HG02981 (cell line): ENCODE data around the gene TRIO.
"Not testable (repeated sequence)": the region's sequence is repeated elsewhere in the genome, so short reads cannot be mapped to it uniquely, and the experiment has no call there.

ENCODE experiments used
- ATAC-seq: cut with Tn5 transposase; IDR thresholded peaks from one replicate; pipeline ENCODE4 v1.9.1; 2021; ENCODE audit warnings: mild to moderate bottlenecking, moderate library complexity; ENCODE audit not compliant: unreplicated experiment

Gene TRIO

DNA sequence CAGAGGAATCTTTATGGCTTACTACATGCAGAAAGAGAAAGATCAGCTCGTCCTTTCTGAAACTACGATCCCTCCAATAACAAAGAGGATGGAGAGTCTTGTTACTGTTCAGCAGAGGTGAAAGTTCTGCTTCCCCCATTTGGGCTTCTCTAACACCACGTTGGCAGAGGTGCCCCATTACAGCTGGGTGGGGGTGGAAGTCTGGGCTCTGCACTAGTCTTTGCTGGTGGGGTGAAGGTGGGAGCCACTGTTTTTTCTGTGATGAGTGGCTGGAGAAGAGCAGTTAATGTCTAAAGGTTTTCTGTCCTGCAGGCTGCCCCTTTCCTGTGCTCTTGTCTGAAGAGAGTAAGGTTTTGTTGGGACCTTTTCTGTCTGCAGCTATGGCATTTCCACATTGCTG, 373.8 kb downstream of the TRIO start:
- ATAC-seq = no peak

DNA sequence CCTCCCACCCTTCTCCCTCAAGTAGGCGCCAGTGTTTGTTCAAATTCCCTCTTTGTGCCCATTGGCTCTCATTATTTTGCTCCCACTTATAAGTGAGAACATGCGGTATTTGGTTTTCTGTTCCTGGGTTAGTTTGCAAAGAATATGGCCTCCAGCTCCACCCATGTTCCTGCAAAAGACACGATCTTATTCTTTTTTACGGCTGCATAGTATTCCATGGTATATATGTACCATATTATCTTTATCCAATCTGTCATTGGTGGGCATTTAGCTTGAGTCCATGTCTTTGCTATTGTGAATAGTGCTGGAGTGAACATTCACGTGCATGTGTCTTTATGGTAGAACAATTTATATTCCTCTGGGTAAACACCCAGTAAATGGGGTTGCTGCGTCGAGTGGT, 375.5 kb downstream of the TRIO start:
- ATAC-seq = no peak

DNA sequence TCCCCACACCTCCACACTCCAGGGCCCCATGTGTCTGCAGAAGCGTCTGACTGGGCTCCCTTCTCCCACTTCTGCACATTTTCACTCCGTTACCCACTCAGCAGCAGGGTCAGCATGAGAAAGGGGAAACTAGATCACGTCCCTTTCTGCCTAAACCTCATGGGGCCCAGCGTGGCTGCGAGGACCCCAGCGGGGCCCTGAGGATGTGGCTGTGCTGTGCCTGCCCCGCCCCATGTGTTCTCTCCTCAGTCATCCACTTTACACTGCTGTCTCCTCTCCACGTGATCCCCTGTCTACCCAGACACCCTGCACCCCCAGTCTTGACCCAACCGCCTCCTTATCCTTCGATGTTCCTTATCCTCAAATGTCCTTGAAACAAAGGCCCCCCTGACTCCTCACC, 378.6 kb downstream of the TRIO start:
- no peak for ATAC-seq

- ATAC-seq = no peak
Observed at GRCh38 chr5:14522721-14523120, 379.6 kb downstream of the TRIO start.

GRCh38 chr5:14523243-14524034, 380.3 kb downstream of the TRIO start:
- ATAC-seq = no peak

DNA sequence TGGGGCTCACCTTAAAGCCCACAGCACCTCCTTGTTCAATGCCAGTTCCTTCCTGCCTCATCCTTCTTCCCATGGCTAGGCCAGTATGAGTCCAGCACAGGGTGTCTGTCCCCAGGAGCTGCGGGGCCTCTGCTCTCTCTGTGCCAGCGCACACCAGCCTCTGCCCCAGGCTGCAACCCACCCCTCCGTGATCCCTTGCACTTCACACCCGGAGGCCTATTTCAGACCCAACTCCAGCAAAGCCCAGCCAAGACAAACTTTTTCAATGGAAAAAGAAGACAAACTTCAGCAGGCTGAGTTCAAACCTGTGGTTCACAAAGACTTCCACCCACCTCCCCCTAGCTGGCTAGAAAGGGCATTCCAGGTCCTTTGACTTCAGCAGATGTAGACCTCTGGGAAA, 382.3 kb downstream of the TRIO start:
- ATAC-seq = no peak

DNA sequence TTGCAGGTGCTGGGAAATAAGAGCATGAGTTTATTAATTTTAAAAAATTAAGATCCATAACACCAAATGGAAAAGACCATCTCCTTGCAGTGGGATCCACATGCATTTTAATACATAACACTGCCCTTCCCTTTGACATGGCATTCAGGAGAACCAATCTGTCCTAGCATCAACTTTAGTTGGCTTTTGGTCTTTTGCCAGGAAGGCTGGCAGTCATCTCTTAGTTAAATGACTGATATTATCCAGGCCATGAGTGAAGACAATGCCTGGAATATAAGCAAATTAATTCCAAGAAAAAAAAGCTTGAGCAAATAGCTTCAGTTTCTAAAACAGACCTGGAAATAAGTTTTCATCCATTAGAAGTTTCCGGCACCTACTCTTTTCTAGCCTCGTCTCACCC, 383.4 kb downstream of the TRIO start:
- ATAC-seq = no peak

DNA sequence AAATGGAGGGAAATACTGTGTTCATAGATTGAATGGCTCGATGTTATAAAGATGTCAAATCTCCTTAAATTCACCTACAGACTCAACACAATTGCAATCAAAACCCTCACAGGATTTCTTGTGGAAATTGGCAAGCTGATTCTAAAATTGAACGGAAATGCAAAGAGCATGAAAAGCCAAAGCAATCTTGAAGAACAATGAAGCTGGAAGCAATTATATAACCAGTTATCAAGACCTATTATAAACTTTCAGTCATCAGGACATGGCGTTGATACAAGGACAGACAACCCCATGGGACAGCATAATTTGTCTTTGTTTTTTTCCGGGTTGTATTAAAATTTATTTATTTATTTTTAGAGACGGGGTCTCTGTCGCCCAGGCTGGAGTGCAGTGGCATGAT, 385.0 kb downstream of the TRIO start:
- no peak for ATAC-seq

- ATAC-seq = no peak
Observed at GRCh38 chr5:14528926-14529325, 385.8 kb downstream of the TRIO start.

DNA sequence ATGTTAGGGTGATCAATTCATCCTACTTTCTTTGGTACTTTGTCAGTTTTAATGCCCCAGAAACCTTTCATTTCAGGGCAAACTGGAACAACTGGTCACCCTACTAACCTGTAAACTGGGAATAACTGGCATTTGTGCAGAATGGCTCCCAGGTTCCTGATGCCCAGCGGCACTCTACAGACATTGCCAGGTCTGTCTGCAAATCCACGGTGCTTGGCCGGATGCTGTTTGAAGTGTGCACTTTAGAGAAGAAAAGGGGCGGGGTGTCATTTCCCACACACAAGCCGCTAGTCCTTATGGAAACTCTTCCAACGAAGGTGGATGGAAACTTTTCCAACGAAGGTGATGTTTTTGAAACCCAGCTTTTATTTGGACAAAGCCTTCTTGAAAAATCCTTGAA, 388.5 kb downstream of the TRIO start:
- no peak for ATAC-seq

- ATAC-seq = no peak
Observed at GRCh38 chr5:14532180-14532579, 389.0 kb downstream of the TRIO start.

- no peak for ATAC-seq
Observed at GRCh38 chr5:14534773-14535172, 391.6 kb downstream of the TRIO start.

DNA sequence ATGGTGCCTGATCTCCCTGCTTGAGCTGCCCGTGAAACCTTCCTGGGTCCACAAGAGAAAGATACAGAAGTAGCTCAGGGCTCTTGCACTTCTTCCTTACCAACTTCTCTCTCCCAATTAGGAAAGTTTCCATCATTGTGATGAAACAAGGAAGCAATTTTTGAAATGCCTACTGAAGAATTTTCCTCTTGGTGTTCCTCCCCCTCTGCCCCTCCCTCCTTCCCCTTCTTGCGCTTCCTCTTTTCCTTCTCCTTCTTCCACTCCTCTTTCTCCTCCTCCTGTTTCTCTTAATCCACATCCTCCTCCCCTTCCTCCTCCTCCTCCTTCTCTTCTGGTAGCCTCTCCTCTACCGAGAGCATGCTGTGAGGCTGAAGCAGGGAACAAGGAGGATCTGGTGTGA, 402.2 kb downstream of the TRIO start:
- no peak for ATAC-seq

DNA sequence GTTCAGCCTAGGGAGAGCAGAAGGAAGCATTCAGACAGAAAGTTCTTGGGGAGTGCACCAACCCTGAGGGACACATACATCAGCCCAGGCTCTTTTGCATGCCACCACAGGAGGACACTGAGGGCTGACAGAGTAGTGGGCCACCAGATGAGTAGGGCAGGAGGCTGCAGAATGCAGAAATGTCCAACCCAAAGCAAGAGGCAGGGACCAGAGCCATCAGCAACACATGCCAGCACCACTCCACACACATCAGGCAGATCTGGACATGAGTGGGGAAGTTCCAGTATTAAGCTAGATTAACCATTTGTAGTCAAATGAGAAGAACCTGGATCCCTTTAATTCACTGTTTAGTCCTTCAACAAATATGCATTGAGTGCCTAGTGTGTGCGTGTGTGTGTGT, 402.7 kb downstream of the TRIO start:
- no peak for ATAC-seq

DNA sequence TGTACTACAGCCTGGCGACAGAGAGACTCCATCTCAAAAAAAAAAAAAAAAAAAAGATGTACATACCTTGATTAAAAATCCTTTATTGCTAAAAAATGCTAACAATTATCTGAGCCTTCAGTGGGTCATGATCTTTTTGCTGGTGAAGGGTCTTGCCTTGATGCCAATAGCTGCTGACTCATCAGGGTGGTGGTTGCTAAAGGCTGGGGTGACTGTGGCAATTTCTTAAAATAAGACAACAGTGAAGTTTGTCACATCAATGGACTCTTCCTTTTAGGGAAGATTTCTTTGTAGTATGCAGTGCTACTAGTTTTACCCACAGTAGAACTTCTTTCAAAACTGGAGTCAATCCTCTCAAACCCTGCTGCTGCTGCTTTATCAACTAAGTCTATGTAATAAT, 404.5 kb downstream of the TRIO start:
- ATAC-seq = no peak

- no peak for ATAC-seq
Observed at GRCh38 chr5:14551211-14551610, 408.1 kb downstream of the TRIO start.

- ATAC-seq = no peak
Observed at GRCh38 chr5:14552017-14552416, 408.9 kb downstream of the TRIO start.

DNA sequence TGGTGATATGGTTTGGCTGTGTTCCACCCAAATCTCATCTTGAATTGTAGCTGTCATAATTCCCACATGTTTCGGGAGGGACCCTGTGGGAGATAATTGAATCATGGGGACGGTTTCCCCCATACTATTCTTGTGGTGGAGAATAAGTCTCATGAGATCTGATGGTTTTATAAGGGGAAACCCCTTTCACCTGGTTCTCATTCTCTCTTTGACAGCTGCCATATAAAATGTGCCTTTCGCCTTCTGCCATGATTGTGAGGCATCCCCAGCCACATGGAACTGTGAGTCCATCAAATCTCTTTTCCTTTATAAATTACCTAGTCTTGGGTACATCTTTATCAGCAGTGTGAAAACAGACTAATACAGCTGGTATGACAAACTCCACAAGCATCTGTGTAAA, 411.1 kb downstream of the TRIO start:
- ATAC-seq = not testable (repeated sequence)

- ATAC-seq = no peak
Observed at GRCh38 chr5:14556015-14556414, 412.9 kb downstream of the TRIO start.

DNA sequence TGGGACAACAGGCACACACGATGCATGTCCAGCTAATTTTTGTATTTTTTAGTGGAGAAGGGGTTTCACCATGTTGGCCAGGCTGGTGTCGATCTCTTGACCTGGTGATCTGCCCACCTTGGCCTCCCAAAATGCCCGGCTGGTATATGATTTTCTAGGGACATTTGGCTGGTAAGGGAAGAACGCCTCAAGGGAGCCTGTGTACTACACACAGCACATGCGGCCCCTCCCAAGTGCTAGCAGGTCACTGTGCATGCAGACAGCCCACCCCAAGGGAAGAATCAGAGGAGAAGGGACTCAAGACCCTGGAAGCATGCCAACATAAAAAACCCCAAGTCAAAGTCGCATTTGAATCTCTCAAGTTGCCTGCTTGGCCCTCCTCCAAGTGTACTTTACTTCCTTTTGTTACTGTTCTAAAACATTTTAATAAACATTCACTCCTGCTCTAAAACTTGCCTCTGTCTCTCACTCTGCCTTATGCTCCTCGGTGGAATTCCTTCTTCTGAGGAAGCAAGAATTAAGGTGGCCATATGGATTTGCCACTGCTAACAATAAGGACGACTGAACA, 414.1 kb downstream of the TRIO start:
- ATAC-seq = no peak

- no peak for ATAC-seq
Observed at GRCh38 chr5:14557791-14558415, 414.8 kb downstream of the TRIO start.
